ENCODE measurements around the gene PGM1.
"Not testable (repeated sequence)": the region's sequence is repeated elsewhere in the genome, so short reads cannot be mapped to it uniquely, and the experiment has no call there.

Gene PGM1

GRCh38 chr1:63593303-63593885, at the start of gene PGM1:
PGM1 (plus strand) TSS chr1:63593411; CDS start chr1:63593489, 78 bp downstream.
- DNase-seq (ENCODE audit: extremely low read depth in 1 of 2, low read depth in 1 of 2), result peak; percentile 32 to 61

DNA sequence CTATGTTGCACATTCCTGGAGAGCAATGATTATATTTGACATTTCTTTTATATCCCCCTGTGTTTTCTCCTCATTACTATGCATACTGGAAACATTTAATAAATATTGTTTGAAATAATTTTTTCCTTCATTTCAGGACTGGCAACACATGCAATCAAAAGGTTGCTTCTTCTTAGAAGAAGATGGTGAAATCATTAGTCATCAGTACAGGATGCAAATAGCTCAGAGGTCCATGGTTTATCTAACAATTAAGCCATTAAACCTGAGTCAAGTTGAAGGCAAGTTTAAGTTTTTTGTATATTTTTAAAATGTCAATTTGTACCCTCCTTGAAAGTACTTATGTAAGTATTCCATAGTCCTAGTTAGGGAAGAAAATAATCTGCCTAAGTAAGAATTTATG, 47.4 kb upstream of the PGM1 start:
- no peak for DNase-seq (ENCODE audit: extremely low read depth in 1 of 2, low read depth in 1 of 2)

- DNase-seq (ENCODE audit: extremely low read depth in 1 of 2, low read depth in 1 of 2), result no peak
Observed at GRCh38 chr1:63547621-63548294, 45.5 kb upstream of the PGM1 start.

- DNase-seq (ENCODE audit: extremely low read depth in 1 of 2, low read depth in 1 of 2), result no peak
Observed at GRCh38 chr1:63548303-63548702, 44.9 kb upstream of the PGM1 start.

- no peak for DNase-seq (ENCODE audit: extremely low read depth in 1 of 2, low read depth in 1 of 2)
Observed at GRCh38 chr1:63548877-63549276, 44.3 kb upstream of the PGM1 start.

DNA sequence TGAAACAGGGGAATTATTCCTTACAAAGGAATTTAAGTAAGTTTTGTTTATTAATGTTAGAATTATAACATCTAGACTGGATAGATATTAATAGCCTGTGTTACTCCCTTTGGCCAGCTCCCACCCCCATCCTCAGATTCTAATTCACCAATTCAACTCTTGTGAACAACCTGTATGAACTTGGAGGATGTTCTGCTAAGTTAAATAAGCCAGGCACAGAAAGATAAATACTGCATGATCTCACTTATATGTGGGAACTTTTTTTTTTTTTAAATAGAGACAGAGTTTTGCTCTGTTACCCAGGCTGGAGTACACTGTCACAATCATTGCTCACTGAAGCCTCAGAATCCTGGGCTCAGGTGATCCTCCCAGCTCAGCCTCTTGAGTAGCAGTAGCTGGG, 37.7 kb upstream of the PGM1 start:
- DNase-seq (ENCODE audit: extremely low read depth in 1 of 2, low read depth in 1 of 2), result no peak

DNA sequence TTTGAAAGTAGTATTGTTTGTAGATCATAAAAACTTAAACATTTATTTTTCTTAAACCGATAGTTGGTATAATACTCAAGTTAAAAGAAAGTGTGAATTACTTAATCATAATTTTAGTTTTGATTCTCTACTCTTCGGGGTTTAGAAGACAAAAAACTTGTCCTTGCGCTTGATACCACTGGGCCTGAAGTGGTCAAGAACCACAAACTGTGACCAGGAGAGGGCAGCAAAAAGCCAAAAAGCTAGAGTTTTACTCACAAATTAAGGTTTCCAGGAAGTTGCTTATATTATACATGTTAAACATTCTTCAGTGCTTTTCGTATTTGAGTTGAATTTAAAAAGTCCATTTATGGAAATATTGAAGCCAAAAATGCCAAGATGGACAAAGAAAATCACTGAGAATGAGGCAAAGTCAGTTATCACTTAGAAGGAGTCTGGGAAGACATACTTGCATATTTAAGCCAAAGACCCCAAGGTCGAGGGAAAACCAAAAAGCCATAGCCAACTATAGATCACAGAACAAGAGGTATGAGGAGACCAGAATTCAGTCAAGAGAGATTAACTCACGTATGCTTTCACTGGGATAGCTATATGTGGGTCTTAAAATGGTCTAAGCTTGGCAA, 35.7 kb upstream of the PGM1 start:
- DNase-seq (ENCODE audit: extremely low read depth in 1 of 2, low read depth in 1 of 2), result no peak

DNA sequence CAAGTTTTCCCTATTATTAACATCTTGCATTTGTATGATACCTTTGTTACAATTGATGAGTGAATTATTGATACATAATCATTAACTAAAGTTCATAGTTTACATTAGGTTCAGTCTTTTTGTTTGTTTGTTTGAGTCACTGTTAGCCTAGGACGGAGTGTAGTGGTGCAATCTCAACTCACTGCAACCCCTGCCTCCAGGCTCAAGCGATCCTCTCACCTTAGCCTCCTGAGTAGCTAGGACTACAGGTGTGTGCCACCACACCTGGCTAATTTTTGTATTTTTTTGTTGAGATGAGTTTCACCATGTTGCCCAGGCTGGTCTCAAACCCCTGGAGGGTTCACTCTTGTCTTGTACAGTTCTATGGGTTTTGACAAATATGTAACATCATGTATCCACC, 33.9 kb upstream of the PGM1 start:
- DNase-seq (ENCODE audit: extremely low read depth in 1 of 2, low read depth in 1 of 2), result no peak

- DNase-seq (ENCODE audit: extremely low read depth in 1 of 2, low read depth in 1 of 2), result no peak
Observed at GRCh38 chr1:63563745-63564144, 29.5 kb upstream of the PGM1 start.

DNA sequence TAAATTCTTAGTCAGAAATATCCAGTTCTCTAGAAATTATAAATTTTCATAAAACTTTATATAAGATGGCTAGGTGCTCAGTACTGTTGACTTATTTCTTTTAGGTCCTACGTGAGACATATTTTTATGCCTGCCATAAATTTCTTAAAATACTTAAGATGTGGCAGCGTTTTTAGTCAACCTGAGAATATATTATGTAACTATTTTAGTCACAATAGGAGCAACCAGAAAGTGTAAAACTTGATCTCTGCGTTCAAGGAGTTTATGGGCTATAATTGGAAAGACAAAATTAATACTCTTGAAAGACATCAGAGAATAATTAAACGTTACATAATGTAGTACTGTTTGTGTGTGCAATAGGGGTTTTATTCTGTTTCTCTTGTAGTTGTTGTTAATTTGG, 24.1 kb upstream of the PGM1 start:
- DNase-seq (ENCODE audit: extremely low read depth in 1 of 2, low read depth in 1 of 2), result no peak

DNA sequence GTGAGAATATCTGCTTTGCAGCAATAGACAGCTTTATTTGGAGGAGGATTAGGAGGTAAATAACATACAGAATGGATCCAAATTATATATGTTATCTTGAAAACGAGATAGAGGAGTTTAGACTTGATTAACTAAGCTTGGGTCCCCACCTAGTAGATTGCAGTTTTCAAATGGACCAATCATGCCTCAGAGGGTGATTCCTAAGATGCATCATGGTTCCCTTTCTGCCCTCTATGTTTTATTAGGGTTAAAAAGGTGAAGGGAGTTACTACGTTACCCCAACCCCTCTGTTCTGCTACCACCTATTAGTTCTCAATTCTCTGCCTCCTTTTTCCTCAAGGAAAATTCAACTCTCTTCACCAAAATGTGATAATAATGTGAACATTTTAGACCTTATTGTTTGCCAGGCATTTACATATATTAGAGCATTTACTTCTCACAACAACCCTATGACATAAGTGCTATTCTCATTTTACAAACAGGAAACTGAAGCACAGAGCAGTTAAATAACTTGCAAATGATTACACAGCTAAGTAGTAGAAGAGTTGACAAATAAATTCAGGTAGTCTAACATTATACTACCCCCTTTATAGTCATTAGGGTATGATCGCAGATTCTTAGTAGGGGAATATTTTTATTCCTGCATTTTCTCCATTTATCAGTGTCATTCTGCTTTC, 23.4 kb upstream of the PGM1 start:
- DNase-seq (ENCODE audit: extremely low read depth in 1 of 2, low read depth in 1 of 2), result no peak

- not testable (repeated sequence) for DNase-seq (ENCODE audit: extremely low read depth in 1 of 2, low read depth in 1 of 2)
Observed at GRCh38 chr1:63572686-63573085, 20.5 kb upstream of the PGM1 start.

- not testable (repeated sequence) for DNase-seq (ENCODE audit: extremely low read depth in 1 of 2, low read depth in 1 of 2)
Observed at GRCh38 chr1:63574203-63574796, 18.9 kb upstream of the PGM1 start.

DNA sequence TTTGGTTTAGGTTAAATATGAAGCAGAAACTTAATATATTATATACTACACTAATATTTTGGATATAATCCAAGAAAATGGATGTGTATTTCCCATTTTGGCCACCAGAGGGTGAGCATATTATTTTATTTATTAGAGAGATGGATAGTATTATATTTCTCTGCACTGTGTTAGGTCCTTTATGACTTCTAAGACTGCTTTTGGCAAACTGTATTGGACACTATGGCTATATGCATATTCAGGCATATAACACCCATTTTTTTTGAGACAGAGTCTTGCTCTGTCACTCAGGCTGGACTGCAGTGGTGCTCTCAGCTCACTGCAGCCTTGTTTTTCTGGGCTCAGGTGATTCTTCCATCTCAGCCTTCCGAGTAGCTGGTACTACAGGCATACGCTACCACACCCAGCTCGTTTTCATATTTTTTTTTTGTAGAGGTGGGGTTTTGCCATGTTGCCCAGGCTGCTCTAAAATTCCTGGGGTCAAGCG, 17.8 kb upstream of the PGM1 start:
- DNase-seq (ENCODE audit: extremely low read depth in 1 of 2, low read depth in 1 of 2), result no peak

- not testable (repeated sequence) for DNase-seq (ENCODE audit: extremely low read depth in 1 of 2, low read depth in 1 of 2)
Observed at GRCh38 chr1:63586326-63586725, 6.9 kb upstream of the PGM1 start.

DNA sequence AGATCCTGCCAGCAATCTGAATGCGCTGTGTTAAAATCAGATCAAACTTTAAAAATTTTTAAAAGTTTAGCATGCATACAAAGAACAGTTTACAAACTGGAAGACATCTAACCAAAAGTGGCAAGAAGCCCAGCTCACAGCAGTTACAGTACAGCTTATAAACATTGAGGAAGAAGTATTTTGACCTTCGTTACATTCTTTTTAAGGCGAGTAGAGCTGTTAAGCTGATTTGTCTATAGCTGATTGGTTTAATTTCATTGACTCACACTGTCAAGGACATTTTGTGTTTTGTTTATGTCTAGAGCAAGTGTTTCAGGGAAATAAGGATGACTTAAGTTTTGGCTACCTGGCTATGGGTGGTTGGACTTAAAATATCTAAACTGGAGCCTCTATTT, 3.0 kb upstream of the PGM1 start:
- no peak for DNase-seq (ENCODE audit: extremely low read depth in 1 of 2, low read depth in 1 of 2)

DNA sequence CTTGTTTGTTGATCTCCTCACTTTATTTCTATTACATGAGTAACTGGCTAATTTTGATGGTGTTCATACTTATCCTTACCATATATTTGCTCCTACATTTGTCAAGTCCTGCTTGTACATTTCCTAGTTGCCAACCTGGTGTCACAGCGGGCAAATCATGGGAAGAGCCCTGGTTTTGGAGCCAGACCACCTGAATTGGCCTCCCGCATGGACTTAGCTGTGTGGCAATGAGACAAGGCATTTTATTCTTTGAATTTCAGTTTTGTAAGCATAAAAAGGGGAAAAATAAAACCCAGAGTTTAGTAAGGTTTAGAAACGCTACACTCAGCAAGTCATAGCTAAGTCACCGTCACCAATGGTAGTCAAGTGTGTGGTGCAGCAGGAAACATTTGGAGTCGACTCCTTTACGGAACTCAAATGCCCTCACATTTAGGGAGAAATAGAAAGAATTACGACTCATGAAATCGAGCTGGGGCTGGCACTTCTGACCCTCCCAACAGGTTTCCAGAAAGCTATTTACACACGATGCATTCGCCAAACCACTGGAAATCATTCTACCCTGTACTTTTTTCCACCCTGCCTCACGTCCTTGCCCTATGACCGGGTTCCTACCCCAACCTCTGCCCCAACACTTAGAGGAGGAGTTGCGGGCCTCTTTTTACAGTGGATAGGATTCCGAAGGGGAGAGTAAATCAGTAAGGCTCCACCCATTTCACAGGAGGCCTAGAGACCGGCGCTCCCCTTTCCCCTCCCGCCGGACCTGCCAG, 492 bp upstream of the PGM1 start:
- DNase-seq (ENCODE audit: extremely low read depth in 1 of 2, low read depth in 1 of 2), result no peak

GRCh38 chr1:63593886-63594605, 835 bp downstream of the PGM1 start:
- DNase-seq (ENCODE audit: extremely low read depth in 1 of 2, low read depth in 1 of 2), result peak; percentile 33 to 51

GRCh38 chr1:63595435-63595834, 2.2 kb downstream of the PGM1 start:
- no peak for DNase-seq (ENCODE audit: extremely low read depth in 1 of 2, low read depth in 1 of 2)

GRCh38 chr1:63599799-63600198, 6.6 kb downstream of the PGM1 start:
- DNase-seq (ENCODE audit: extremely low read depth in 1 of 2, low read depth in 1 of 2), result no peak
